ENCODE results near the gene FIZ1.
A peak's percentile ranks its signal among the peaks of the same experiment; 100 is the strongest.

The FIZ1 gene

DNA sequence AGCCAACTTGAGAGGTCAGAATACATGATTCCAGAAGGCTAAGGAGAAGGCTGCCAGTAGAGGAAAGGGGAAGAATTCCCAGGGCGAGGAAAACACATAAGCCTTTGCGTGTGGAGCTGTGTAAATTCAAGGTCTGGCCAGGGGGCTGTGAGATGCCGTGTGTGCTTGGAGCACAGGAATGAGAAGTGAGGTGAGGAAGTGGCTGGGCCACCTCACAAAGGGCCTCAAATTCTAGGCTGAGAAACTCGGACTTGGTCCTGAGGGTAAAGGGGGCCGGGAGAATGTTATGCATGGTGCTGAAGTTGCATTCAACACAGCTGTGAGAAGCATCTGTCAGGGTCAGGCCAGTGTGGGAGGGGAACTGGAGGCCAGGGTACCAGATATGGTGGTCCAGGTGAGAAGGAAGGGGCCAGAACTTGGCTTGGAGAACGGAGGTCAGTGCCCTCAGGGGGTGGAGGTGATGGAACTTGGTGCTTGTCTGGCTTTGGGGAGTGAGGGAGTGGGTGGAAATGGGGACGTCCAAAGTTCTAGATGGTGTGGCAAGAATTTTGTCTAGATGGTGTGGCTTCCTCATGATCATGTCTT lies 36.6 kb upstream of the FIZ1 start:
- no peak for DNase-seq (ENCODE audit: low read depth)

DNA sequence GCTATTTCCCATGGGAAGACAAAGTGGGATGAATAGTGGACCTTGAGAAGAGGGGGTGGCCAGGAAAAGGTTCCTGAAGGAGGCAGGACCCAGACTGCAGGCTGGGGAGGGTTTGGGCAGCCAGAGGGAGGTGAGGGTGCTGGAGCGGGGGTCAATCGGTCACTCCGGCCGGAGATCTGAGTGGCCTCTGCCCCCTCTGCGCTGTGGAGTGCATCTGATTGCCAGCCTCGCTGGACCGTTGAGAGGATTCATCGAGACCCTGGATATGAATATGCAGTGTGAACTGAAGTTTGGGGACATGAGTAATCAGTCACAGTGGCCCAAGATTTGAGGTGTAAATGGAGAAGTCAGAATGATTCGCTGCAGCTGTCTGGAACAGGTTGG lies 36.0 kb upstream of the FIZ1 start:
- no peak for DNase-seq (ENCODE audit: low read depth)

- DNase-seq (ENCODE audit: low read depth), result no peak
Observed at GRCh38 chr19:55633861-55634260, 34.5 kb upstream of the FIZ1 start.

DNA sequence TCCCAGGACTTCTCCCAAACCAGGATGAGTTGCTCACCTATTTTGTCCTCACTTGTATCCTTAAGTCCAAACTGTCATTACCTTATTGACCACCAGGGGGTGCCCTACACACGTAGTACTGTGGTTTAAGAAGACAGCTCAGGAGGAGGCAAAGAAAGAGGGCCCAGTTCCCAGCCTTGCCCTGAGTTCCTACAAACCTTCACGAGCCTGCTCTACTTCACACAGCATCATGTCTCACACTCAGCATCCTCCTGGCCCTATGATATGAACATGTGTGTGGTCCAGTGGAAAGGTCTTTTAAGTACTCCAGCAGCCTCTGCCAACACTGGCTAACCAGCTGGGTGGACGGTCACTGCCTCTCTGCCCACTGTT lies 33.1 kb upstream of the FIZ1 start:
- DNase-seq (ENCODE audit: low read depth), result peak; percentile 62

GRCh38 chr19:55626350-55626749 lies 27.0 kb upstream of the FIZ1 start:
- DNase-seq (ENCODE audit: low read depth), result peak; percentile 31

- no peak for DNase-seq (ENCODE audit: low read depth)
Observed at GRCh38 chr19:55625004-55625326, 25.6 kb upstream of the FIZ1 start.

- peak; percentile 88 for DNase-seq (ENCODE audit: low read depth)
Observed at GRCh38 chr19:55624109-55625003, 25.0 kb upstream of the FIZ1 start, which contains the start of gene ZNF784. Gene ZNF784, minus strand, starts transcription at chr19:55624566. Its CDS starts 5 bp downstream, at chr19:55624561.

- DNase-seq (ENCODE audit: low read depth), result no peak
Observed at GRCh38 chr19:55623561-55623960, 24.2 kb upstream of the FIZ1 start.

GRCh38 chr19:55623130-55623529 lies 23.8 kb upstream of the FIZ1 start:
- DNase-seq (ENCODE audit: low read depth), result no peak

DNA sequence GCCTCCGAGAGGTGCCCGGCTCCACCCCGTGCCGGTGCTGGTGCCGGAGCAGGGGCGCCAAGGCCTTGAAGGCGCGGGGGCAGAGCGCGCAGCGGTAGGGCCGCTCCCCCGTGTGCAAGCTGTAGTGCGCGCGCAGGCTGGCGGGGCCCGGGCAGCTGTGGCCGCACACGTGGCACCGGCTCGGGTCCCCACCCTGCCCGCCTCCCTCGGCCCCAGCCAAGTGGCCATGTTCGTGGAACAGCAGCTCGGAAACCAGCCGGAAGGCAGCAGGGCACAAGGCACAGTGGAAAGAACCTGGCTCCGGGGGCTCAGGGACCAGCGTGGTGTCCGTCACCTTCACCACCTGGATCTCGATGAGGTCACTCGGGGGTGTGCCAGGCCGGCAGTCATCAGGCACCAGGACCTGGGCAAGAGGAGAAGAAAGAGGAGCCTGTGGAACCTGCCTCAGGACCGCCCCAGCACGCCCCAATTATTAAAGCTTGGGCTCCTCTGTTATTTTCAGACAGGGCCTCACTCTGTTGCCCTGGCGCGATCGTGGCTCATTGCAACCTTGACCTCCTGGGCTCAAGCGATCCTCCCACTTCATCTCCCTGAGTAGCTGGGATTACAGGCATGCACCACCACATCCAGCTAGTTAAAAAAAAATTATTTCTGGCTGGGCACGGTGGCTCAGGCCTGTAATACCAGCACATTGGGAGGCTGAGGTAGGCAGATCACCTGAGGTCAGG lies 23.1 kb upstream of the FIZ1 start:
- DNase-seq (ENCODE audit: low read depth), result no peak

GRCh38 chr19:55621673-55622231 lies 22.4 kb upstream of the FIZ1 start:
- no peak for DNase-seq (ENCODE audit: low read depth)

DNA sequence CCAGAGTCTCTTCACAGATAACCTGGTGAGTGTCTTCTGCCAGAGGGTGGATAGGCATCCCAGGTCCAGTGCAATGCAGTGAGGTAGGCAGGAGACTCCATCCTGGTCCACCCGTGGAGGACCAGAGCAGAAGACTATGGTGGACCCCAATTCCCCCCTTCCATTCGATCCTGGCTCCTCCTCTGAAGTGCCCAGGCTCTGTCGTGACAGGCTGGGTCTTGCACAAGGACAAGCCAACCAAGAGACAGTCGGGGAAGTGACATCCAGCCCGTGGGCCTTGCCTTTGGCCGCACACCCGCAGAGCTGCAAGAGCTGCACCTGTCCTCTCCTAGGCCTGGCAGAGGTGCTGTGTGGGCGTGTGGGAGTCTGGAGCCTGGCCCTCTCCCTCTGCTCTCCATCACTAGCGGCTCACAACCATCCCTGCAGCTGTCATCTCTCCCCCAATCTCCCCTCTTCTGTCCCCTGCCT lies 21.9 kb upstream of the FIZ1 start:
- DNase-seq (ENCODE audit: low read depth), result no peak

GRCh38 chr19:55620410-55621204 lies 21.3 kb upstream of the FIZ1 start:
- no peak for DNase-seq (ENCODE audit: low read depth)

DNA sequence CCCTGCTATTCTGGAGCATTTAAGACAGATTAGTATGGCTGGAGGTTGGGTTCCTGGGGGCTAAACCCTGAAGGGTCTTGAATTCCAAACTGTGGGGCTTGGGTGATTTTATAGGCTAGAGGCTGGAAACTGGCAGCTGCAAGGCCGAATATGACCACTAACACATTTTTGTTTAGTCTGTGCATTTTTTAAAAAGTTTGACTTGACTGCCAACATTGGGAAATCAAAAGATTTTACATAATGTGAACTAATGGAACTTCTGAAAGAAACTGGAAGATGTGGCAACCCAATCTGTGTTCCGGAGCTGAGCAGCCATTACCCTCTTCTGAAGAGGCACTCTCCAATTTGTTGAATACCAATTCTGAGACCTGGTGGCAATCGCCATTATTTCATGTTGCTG lies 20.0 kb upstream of the FIZ1 start:
- no peak for DNase-seq (ENCODE audit: low read depth)

DNA sequence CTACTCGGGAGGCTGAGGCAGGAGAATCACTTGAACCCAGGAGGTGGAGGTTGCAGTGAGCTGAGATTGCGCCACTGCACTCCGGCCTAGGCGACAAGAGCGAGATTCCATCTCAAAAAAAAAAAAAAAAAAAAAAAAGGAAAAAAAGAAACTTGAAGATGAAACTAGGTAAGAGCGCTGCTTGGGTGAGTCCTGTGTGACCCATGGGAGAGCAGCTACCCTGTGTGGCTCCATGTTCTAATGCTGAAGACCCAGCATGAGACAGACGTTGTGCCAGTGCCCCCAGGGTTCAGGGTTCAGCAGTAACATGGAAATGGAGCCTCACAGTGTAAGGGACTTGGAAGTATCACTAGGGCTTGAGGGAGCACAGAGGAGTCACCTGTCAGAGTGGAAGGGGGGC lies 19.1 kb upstream of the FIZ1 start:
- DNase-seq (ENCODE audit: low read depth), result no peak

- no peak for DNase-seq (ENCODE audit: low read depth)
Observed at GRCh38 chr19:55617426-55617825, 18.1 kb upstream of the FIZ1 start.

DNA sequence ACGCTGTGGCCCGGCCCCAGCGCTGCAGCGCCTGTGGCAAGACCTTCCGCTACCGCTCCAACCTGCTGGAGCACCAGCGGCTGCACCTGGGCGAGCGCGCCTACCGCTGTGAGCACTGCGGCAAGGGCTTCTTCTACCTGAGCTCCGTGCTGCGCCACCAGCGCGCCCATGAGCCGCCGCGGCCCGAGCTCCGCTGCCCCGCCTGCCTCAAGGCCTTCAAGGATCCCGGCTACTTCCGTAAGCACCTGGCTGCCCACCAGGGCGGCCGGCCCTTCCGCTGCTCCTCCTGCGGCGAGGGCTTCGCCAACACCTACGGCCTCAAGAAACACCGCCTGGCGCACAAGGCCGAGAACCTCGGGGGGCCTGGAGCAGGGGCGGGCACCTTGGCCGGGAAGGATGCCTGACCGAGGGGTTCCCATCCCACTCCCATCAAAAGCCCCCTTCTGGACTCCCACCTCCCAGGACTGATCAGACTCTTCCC lies 17.1 kb upstream of the FIZ1 start:
- DNase-seq (ENCODE audit: low read depth), result no peak

DNA sequence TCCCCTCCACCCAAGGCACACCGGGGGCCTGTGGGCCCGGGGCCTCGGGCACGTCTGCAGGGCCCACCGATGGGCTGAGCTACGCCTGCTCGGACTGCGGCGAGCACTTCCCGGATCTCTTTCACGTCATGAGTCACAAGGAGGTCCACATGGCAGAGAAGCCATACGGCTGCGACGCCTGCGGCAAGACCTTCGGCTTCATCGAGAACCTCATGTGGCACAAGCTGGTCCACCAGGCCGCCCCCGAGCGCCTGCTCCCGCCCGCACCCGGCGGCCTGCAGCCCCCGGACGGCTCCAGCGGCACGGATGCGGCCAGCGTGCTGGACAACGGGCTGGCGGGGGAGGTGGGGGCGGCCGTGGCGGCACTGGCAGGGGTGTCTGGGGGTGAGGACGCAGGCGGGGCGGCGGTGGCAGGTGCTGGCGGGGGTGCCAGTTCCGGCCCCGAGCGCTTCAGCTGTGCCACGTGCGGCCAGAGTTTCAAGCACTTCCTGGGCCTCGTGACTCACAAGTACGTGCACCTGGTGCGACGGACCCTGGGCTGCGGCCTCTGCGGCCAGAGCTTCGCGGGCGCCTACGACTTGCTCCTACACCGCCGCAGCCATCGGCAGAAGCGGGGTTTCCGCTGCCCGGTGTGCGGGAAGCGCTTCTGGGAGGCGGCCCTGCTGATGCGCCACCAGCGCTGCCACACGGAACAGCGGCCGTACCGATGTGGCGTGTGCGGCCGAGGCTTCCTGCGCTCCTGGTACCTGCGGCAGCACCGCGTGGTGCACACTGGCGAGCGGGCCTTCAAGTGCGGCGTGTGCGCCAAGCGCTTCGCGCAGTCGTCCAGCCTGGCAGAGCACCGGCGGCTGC lies 16.5 kb upstream of the FIZ1 start:
- no peak for DNase-seq (ENCODE audit: low read depth)

DNA sequence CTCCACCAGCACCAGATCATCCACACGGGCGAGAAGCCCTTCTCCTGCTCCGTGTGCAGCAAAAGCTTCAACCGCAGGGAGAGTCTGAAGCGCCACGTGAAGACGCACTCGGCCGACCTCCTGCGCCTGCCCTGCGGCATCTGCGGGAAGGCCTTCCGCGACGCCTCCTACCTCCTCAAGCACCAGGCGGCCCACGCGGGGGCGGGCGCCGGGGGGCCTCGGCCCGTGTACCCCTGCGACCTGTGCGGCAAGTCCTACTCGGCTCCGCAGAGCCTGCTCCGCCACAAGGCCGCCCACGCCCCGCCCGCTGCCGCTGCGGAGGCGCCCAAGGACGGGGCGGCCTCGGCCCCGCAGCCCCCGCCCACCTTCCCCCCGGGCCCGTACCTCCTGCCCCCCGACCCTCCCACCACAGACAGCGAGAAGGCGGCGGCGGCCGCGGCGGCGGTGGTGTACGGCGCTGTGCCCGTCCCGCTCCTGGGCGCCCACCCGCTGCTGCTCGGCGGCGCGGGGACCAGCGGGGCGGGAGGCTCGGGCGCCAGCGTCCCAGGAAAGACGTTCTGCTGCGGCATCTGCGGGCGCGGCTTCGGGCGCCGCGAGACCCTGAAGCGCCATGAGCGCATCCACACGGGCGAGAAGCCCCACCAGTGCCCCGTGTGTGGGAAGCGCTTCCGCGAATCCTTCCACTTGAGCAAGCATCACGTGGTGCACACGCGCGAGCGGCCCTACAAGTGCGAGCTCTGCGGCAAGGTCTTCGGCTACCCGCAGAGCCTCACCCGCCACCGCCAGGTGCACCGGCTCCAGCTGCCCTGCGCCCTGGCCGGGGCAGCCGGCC lies 15.6 kb upstream of the FIZ1 start:
- no peak for DNase-seq (ENCODE audit: low read depth)

Data from activated T-helper 1 cell treated with Interleukin-2 at 50 U/mL for 16 hours (primary cell).